ENCODE results near the gene IGSF6.

The IGSF6 gene

GRCh38 chr16:21626659-21627277, 25.6 kb downstream of the IGSF6 start:
- Histone ChIP-seq H3K4me3 (ENCODE audit: low read depth in 1 of 2, low read length in 2 of 2) (peak overlapping the region in 1 of 2 donors; percentile 35), H3K36me3 (ENCODE audit: insufficient read depth, low read length) (peaks cover 24% of the 10 kb centered on the region), H3K27ac (ENCODE audit: low read depth, low read length) (no peak overlapping the region), H3K9ac (ENCODE audit: low read length) (no peak overlapping the region), H3K4me1 (ENCODE audit: insufficient read depth, low read length) (peaks cover 10% of the 10 kb centered on the region), H3K27me3 (ENCODE audit: control insufficient read depth in 1 of 2, insufficient read depth in 2 of 2, low read length in 2 of 2) (no peaks in the 10 kb centered on the region), H3K9me3 (ENCODE audit: low read length) (no peaks in the 10 kb centered on the region)

GRCh38 chr16:21625026-21625425, 27.4 kb downstream of the IGSF6 start:
- H3K9ac ChIP-seq (ENCODE audit: low read length) = no peak overlapping the region

DNA sequence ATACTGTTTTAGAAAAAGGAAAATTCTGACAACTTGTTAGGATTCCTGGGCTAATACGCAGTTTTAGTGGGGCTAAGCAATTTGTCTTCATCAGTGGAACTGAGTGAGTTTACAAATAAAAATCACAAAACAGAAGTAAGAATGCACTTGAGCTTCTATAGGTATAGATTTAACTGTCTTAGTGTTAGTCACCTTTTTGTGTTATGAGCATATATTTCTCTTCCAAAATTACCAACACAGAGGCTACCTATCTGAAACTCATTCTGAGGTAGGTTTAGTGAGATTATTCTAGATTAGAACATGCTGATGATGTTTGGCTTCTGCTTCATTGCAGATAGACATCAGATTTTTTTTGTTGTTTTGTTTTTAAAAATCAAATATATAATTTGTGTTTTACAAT, 29.9 kb downstream of the IGSF6 start:
- Histone ChIP-seq H3K9ac (ENCODE audit: low read length) (no peak overlapping the region), H3K27ac (ENCODE audit: low read depth, low read length) (no peak overlapping the region), H3K36me3 (ENCODE audit: insufficient read depth, low read length) (peaks cover 12% of the 10 kb centered on the region), H3K4me3 (ENCODE audit: low read depth in 1 of 2, low read length in 2 of 2) (no peak overlapping the region), H3K9me3 (ENCODE audit: low read length) (no peaks in the 10 kb centered on the region), H3K27me3 (ENCODE audit: control insufficient read depth in 1 of 2, insufficient read depth in 2 of 2, low read length in 2 of 2) (no peaks in the 10 kb centered on the region), H3K4me1 (ENCODE audit: insufficient read depth, low read length) (peaks cover 10% of the 10 kb centered on the region)

More at GRCh38 chr16:21625026-21625425, 27.4 kb downstream of the IGSF6 start:
- no peaks in the 10 kb centered on the region for H3K27me3 ChIP-seq (ENCODE audit: control insufficient read depth in 1 of 2, insufficient read depth in 2 of 2, low read length in 2 of 2)
- peaks cover 22% of the 10 kb centered on the region for H3K36me3 ChIP-seq (ENCODE audit: insufficient read depth, low read length)
- peaks cover 10% of the 10 kb centered on the region for H3K4me1 ChIP-seq (ENCODE audit: insufficient read depth, low read length)
- H3K9me3 ChIP-seq (ENCODE audit: low read length) = no peaks in the 10 kb centered on the region
- no peak overlapping the region for H3K4me3 ChIP-seq (ENCODE audit: low read depth in 1 of 2, low read length in 2 of 2)
- no peak overlapping the region for H3K27ac ChIP-seq (ENCODE audit: low read depth, low read length)

GRCh38 chr16:21620592-21620991, 31.8 kb downstream of the IGSF6 start:
- H3K36me3 ChIP-seq (ENCODE audit: insufficient read depth, low read length) = peaks cover 17% of the 10 kb centered on the region
- H3K4me1 ChIP-seq (ENCODE audit: insufficient read depth, low read length) = no peaks in the 10 kb centered on the region
- no peaks in the 10 kb centered on the region for H3K27me3 ChIP-seq (ENCODE audit: control insufficient read depth in 1 of 2, insufficient read depth in 2 of 2, low read length in 2 of 2)
- no peak overlapping the region for H3K9ac ChIP-seq (ENCODE audit: low read length)
- no peak overlapping the region for H3K4me3 ChIP-seq (ENCODE audit: low read depth in 1 of 2, low read length in 2 of 2)
- no peaks in the 10 kb centered on the region for H3K9me3 ChIP-seq (ENCODE audit: low read length)
- H3K27ac ChIP-seq (ENCODE audit: low read depth, low read length) = no peak overlapping the region

- Histone ChIP-seq H3K27ac (ENCODE audit: low read depth, low read length) (no peak overlapping the region), H3K9ac (ENCODE audit: low read length) (no peak overlapping the region), H3K36me3 (ENCODE audit: insufficient read depth, low read length) (peaks cover 10% of the 10 kb centered on the region), H3K9me3 (ENCODE audit: low read length) (no peaks in the 10 kb centered on the region), H3K4me3 (ENCODE audit: low read depth in 1 of 2, low read length in 2 of 2) (no peak overlapping the region), H3K4me1 (ENCODE audit: insufficient read depth, low read length) (no peaks in the 10 kb centered on the region), H3K27me3 (ENCODE audit: control insufficient read depth in 1 of 2, insufficient read depth in 2 of 2, low read length in 2 of 2) (no peaks in the 10 kb centered on the region)
Observed at GRCh38 chr16:21619765-21620425, 32.5 kb downstream of the IGSF6 start.

GRCh38 chr16:21618281-21618680, 34.1 kb downstream of the IGSF6 start:
- no peaks in the 10 kb centered on the region for H3K4me1 ChIP-seq (ENCODE audit: insufficient read depth, low read length)
- H3K36me3 ChIP-seq (ENCODE audit: insufficient read depth, low read length) = peaks cover 7% of the 10 kb centered on the region
- no peak overlapping the region for H3K9ac ChIP-seq (ENCODE audit: low read length)
- H3K27ac ChIP-seq (ENCODE audit: low read depth, low read length) = no peak overlapping the region
- H3K27me3 ChIP-seq (ENCODE audit: control insufficient read depth in 1 of 2, insufficient read depth in 2 of 2, low read length in 2 of 2) = no peaks in the 10 kb centered on the region
- H3K9me3 ChIP-seq (ENCODE audit: low read length) = no peaks in the 10 kb centered on the region
- no peak overlapping the region for H3K4me3 ChIP-seq (ENCODE audit: low read depth in 1 of 2, low read length in 2 of 2)

GRCh38 chr16:21617607-21618006, 34.8 kb downstream of the IGSF6 start:
- Histone ChIP-seq H3K27me3 (ENCODE audit: control insufficient read depth in 1 of 2, insufficient read depth in 2 of 2, low read length in 2 of 2) (no peaks in the 10 kb centered on the region), H3K36me3 (ENCODE audit: insufficient read depth, low read length) (peaks cover 7% of the 10 kb centered on the region), H3K9ac (ENCODE audit: low read length) (no peak overlapping the region), H3K4me3 (ENCODE audit: low read depth in 1 of 2, low read length in 2 of 2) (no peak overlapping the region), H3K4me1 (ENCODE audit: insufficient read depth, low read length) (no peaks in the 10 kb centered on the region), H3K9me3 (ENCODE audit: low read length) (no peaks in the 10 kb centered on the region), H3K27ac (ENCODE audit: low read depth, low read length) (no peak overlapping the region)

GRCh38 chr16:21614896-21615295, 37.5 kb downstream of the IGSF6 start:
- H3K36me3 ChIP-seq (ENCODE audit: insufficient read depth, low read length) = peaks cover 7% of the 10 kb centered on the region
- H3K27ac ChIP-seq (ENCODE audit: low read depth, low read length) = no peak overlapping the region
- H3K27me3 ChIP-seq (ENCODE audit: control insufficient read depth in 1 of 2, insufficient read depth in 2 of 2, low read length in 2 of 2) = no peaks in the 10 kb centered on the region
- H3K4me1 ChIP-seq (ENCODE audit: insufficient read depth, low read length) = peaks cover 22% of the 10 kb centered on the region
- no peak overlapping the region for H3K4me3 ChIP-seq (ENCODE audit: low read depth in 1 of 2, low read length in 2 of 2)
- no peaks in the 10 kb centered on the region for H3K9me3 ChIP-seq (ENCODE audit: low read length)
- no peak overlapping the region for H3K9ac ChIP-seq (ENCODE audit: low read length)

- Histone ChIP-seq H3K27me3 (ENCODE audit: control insufficient read depth in 1 of 2, insufficient read depth in 2 of 2, low read length in 2 of 2) (no peaks in the 10 kb centered on the region), H3K9me3 (ENCODE audit: low read length) (no peaks in the 10 kb centered on the region), H3K36me3 (ENCODE audit: insufficient read depth, low read length) (peaks cover 7% of the 10 kb centered on the region), H3K4me3 (ENCODE audit: low read depth in 1 of 2, low read length in 2 of 2) (no peak overlapping the region), H3K4me1 (ENCODE audit: insufficient read depth, low read length) (peaks cover 22% of the 10 kb centered on the region), H3K9ac (ENCODE audit: low read length) (no peak overlapping the region), H3K27ac (ENCODE audit: low read depth, low read length) (no peak overlapping the region)
Observed at GRCh38 chr16:21613781-21614180, 38.6 kb downstream of the IGSF6 start.

GRCh38 chr16:21613361-21613760, 39.0 kb downstream of the IGSF6 start:
- H3K9ac ChIP-seq (ENCODE audit: low read length) = no peak overlapping the region
- no peaks in the 10 kb centered on the region for H3K9me3 ChIP-seq (ENCODE audit: low read length)
- H3K27ac ChIP-seq (ENCODE audit: low read depth, low read length) = no peak overlapping the region
- H3K27me3 ChIP-seq (ENCODE audit: control insufficient read depth in 1 of 2, insufficient read depth in 2 of 2, low read length in 2 of 2) = no peaks in the 10 kb centered on the region
- H3K4me1 ChIP-seq (ENCODE audit: insufficient read depth, low read length) = peaks cover 22% of the 10 kb centered on the region
- no peak overlapping the region for H3K4me3 ChIP-seq (ENCODE audit: low read depth in 1 of 2, low read length in 2 of 2)
- peaks cover 7% of the 10 kb centered on the region for H3K36me3 ChIP-seq (ENCODE audit: insufficient read depth, low read length)

- H3K4me1 ChIP-seq (ENCODE audit: insufficient read depth, low read length) = peaks cover 22% of the 10 kb centered on the region
- H3K27me3 ChIP-seq (ENCODE audit: control insufficient read depth in 1 of 2, insufficient read depth in 2 of 2, low read length in 2 of 2) = no peaks in the 10 kb centered on the region
- H3K27ac ChIP-seq (ENCODE audit: low read depth, low read length) = no peak overlapping the region
- no peak overlapping the region for H3K4me3 ChIP-seq (ENCODE audit: low read depth in 1 of 2, low read length in 2 of 2)
- peaks cover 4% of the 10 kb centered on the region for H3K36me3 ChIP-seq (ENCODE audit: insufficient read depth, low read length)
- no peak overlapping the region for H3K9ac ChIP-seq (ENCODE audit: low read length)
- H3K9me3 ChIP-seq (ENCODE audit: low read length) = no peaks in the 10 kb centered on the region
Observed at GRCh38 chr16:21611556-21612384, 40.6 kb downstream of the IGSF6 start.
